ENCODE data around the gene KLRD1.

KLRD1 gene

DNA sequence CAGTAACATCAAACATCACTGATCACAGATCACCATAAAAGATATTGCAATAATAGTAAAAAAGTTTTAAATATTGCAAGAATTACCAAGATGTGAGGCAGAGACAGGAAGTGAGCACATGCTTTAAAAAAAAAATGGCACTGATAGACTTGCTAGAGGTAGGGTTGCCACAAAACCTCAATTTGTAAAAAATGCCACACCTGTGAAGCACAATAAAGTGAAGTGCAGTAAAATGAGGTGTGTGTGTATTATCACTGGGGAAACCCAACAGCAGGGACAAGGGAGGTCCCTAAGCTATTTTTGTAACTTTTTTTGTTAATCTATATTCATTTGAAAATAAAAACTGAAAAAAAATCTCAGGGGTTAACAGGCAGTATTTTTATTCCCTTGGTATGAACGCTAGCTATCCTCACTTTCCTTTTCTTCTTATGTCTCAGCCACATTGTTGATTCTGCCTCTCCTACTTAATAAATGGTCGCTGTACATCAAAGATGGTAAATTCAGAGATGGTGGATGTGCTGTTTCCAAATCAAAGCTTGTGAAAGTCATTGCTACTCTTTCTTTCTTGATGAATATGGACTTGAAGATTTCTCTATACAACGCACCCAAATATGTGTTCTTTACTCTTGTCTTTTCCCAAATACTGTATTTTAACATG is 14.0 kb upstream of the KLRD1 start:
- H3K36me3 ChIP-seq (ENCODE audit: insufficient read depth) = no peaks in the 10 kb centered on the region
- TF ChIP-seq, protein P1, sequence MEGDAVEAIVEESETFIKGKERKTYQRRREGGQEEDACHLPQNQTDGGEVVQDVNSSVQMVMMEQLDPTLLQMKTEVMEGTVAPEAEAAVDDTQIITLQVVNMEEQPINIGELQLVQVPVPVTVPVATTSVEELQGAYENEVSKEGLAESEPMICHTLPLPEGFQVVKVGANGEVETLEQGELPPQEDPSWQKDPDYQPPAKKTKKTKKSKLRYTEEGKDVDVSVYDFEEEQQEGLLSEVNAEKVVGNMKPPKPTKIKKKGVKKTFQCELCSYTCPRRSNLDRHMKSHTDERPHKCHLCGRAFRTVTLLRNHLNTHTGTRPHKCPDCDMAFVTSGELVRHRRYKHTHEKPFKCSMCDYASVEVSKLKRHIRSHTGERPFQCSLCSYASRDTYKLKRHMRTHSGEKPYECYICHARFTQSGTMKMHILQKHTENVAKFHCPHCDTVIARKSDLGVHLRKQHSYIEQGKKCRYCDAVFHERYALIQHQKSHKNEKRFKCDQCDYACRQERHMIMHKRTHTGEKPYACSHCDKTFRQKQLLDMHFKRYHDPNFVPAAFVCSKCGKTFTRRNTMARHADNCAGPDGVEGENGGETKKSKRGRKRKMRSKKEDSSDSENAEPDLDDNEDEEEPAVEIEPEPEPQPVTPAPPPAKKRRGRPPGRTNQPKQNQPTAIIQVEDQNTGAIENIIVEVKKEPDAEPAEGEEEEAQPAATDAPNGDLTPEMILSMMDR (conservative IDR thresholded peaks at IDR 0.05; ENCODE audit: low read depth, low read length) = no peak
- H4K20me1 ChIP-seq (ENCODE audit: insufficient read depth) = no peaks in the 10 kb centered on the region
- no peak overlapping the region for H2AFZ ChIP-seq (ENCODE audit: low read depth)
- no peaks in the 10 kb centered on the region for H3K27me3 ChIP-seq (ENCODE audit: insufficient read depth, low read depth)
- no peaks in the 10 kb centered on the region for H3K79me2 ChIP-seq (ENCODE audit: insufficient read depth, low read depth)
- H3K4me1 ChIP-seq (ENCODE audit: low read depth, poor library complexity, severe bottlenecking) = peaks cover 14% of the 10 kb centered on the region
- H3K9ac ChIP-seq = no peak overlapping the region
- no peak overlapping the region for H3K4me3 ChIP-seq (IDR thresholded peaks at IDR 0.05; ENCODE audit: insufficient read depth, low read depth, low read length)
- no peak overlapping the region for H3K27ac ChIP-seq
- H3K4me2 ChIP-seq = no peak overlapping the region

DNA sequence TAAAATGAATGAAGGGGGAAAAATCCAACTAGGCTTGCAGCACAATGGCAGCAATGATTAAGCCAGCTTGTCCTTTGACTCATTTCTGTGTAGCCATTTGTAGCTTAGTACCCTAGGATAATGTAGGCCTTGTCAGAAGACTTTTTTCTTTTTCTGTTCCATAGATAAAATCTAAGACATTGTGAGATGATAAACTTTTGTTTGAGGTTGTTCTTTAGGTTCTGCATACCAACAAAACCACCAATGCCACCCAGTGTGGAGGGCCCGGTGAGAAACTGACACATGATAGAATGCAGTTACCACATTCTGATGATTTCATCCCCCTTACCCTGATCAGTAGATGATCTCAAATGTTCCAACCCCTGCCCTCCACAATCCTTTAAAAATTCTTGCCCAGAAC is 6.6 kb upstream of the KLRD1 start:
- H3K4me1 ChIP-seq (ENCODE audit: low read depth, poor library complexity, severe bottlenecking) = no peaks in the 10 kb centered on the region
- TF ChIP-seq, protein P1 (conservative IDR thresholded peaks at IDR 0.05; ENCODE audit: low read depth, low read length) = no peak
- no peaks in the 10 kb centered on the region for H3K27me3 ChIP-seq (ENCODE audit: insufficient read depth, low read depth)
- H3K4me2 ChIP-seq = no peak overlapping the region
- no peaks in the 10 kb centered on the region for H3K36me3 ChIP-seq (ENCODE audit: insufficient read depth)
- no peak overlapping the region for H3K4me3 ChIP-seq (IDR thresholded peaks at IDR 0.05; ENCODE audit: insufficient read depth, low read depth, low read length)
- no peaks in the 10 kb centered on the region for H4K20me1 ChIP-seq (ENCODE audit: insufficient read depth)
- no peak overlapping the region for H3K9ac ChIP-seq
- H3K79me2 ChIP-seq (ENCODE audit: insufficient read depth, low read depth) = no peaks in the 10 kb centered on the region
- H2AFZ ChIP-seq (ENCODE audit: low read depth) = no peak overlapping the region
- no peak overlapping the region for H3K27ac ChIP-seq

DNA sequence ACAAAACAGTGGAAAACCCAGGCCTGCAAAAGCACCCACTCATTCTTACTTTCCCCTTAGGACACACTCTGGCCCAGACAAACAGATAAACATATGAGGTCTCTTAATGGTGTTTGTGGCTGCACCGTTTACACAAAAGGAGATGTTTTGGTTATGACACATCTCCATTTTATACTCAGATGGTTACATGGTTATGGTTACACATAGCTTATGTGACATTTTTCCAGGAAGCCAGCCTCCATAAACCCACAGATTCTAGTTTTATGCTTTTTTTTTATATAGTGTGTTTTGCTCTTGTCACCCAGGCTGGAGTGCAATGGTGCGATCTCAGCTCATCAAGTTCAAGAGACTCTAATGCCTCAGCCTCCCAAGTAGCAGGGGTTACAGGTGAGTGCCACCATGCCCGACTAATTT is 3.5 kb upstream of the KLRD1 start:
- H3K9ac ChIP-seq = no peak overlapping the region
- no peak overlapping the region for H3K4me3 ChIP-seq (IDR thresholded peaks at IDR 0.05; ENCODE audit: insufficient read depth, low read depth, low read length)
- H2AFZ ChIP-seq (ENCODE audit: low read depth) = no peak overlapping the region
- no peaks in the 10 kb centered on the region for H3K27me3 ChIP-seq (ENCODE audit: insufficient read depth, low read depth)
- H3K4me1 ChIP-seq (ENCODE audit: low read depth, poor library complexity, severe bottlenecking) = no peaks in the 10 kb centered on the region
- no peak overlapping the region for H3K4me2 ChIP-seq
- no peaks in the 10 kb centered on the region for H4K20me1 ChIP-seq (ENCODE audit: insufficient read depth)
- no peaks in the 10 kb centered on the region for H3K79me2 ChIP-seq (ENCODE audit: insufficient read depth, low read depth)
- no peaks in the 10 kb centered on the region for H3K36me3 ChIP-seq (ENCODE audit: insufficient read depth)
- TF ChIP-seq, protein P1 (conservative IDR thresholded peaks at IDR 0.05; ENCODE audit: low read depth, low read length) = no peak
- no peak overlapping the region for H3K27ac ChIP-seq

DNA sequence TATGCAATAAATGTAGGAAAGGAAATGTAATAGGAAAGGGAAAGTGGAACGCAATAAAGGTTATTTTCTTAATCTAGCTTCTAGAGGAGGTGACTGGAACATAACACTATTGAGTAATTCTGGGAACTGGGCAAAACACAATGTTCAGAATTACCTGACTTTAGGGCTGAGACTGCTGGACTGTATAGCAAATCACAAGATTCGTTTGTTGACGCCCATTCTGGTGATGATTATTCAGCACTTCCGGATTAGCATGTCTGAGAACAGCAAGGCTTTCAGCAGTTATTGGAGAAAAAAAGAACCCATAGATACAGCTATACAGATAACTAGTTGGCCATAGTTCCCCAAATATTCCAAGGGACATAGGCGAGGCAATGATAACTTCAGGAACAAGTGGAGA is 2.3 kb upstream of the KLRD1 start:
- Histone ChIP-seq H3K27ac (no peak overlapping the region), H3K9ac (no peak overlapping the region), H3K4me1 (ENCODE audit: low read depth, poor library complexity, severe bottlenecking) (no peaks in the 10 kb centered on the region), H3K4me3 (IDR thresholded peaks at IDR 0.05; ENCODE audit: insufficient read depth, low read depth, low read length) (no peak overlapping the region), H4K20me1 (ENCODE audit: insufficient read depth) (no peaks in the 10 kb centered on the region), H3K36me3 (ENCODE audit: insufficient read depth) (no peaks in the 10 kb centered on the region), H3K4me2 (no peak overlapping the region), H2AFZ (ENCODE audit: low read depth) (no peak overlapping the region), H3K27me3 (ENCODE audit: insufficient read depth, low read depth) (no peaks in the 10 kb centered on the region), H3K79me2 (ENCODE audit: insufficient read depth, low read depth) (no peaks in the 10 kb centered on the region)
- TF ChIP-seq, protein P1 (conservative IDR thresholded peaks at IDR 0.05; ENCODE audit: low read depth, low read length) = no peak
